Sigmoid colon (tissue), 7 donors: Measurements from ENCODE around the gene EHD4. TPM values are rescaled to one million over a fixed set of nuclear protein-coding genes. Genes with fewer than 3 reads are reported as not detected.

Experiments used
- DNase-seq: peaks from one replicate; pipeline ENCODE4 v3.0.0-alpha.2; 2019
- H3K27ac ChIP-seq, 4 donors: fragments of 200-600 bp; sonication (generic); one replicate each; pipeline ENCODE4 v1.5.1; 2016 to 2019; ENCODE audit warnings: mild to moderate bottlenecking in 1 of 4
- H3K27me3 ChIP-seq, 3 donors: fragments of 200-600 bp; sonication (generic); one replicate each; pipeline ENCODE4 v1.5.1; 2019; ENCODE audit warnings: mild to moderate bottlenecking in 1 of 3
- H3K36me3 ChIP-seq, 4 donors: fragments of 200-600 bp; sonication (generic); one replicate each; pipeline ENCODE4 v1.5.1; 2016 to 2019
- H3K4me1 ChIP-seq, 4 donors: fragments of 200-600 bp; sonication (generic); one replicate each; pipeline ENCODE4 v1.5.1; 2017 to 2019
- H3K4me3 ChIP-seq, 4 donors: fragments of 200-600 bp; sonication (generic); one replicate each; pipeline ENCODE4 v1.5.1; 2017 to 2019; ENCODE audit warnings: mild to moderate bottlenecking in 2 of 4, moderate library complexity in 1 of 4
- H3K9me3 ChIP-seq, 4 donors: fragments of 200-600 bp in 3 of 4; sonication (generic) in 3 of 4; one replicate each; pipeline versions ENCODE4 v1.5.1 to v1.6.1; 2013 to 2019
- EP300 ChIP-seq, 4 donors: sonication (generic); formaldehyde crosslinking; IDR thresholded peaks; one replicate each; pipeline ENCODE4 v1.6.1; 2017; ENCODE audit warnings: antibody characterized with exemption in 4 of 4
- POLR2A ChIP-seq, 2 donors: fragments of 450-650 bp; IDR thresholded peaks; one replicate each; pipeline ENCODE4 v1.6.1; 2016; ENCODE audit warnings: antibody characterized with exemption in 2 of 2, mild to moderate bottlenecking in 2 of 2, moderate library complexity in 2 of 2
- POLR2AphosphoS5 ChIP-seq, 4 donors: sonication (generic); formaldehyde crosslinking; IDR thresholded peaks; one replicate each; pipeline ENCODE4 v1.6.1; 2017; ENCODE audit warnings: antibody characterized with exemption in 4 of 4
- WGBS, 2 donors: extraction: QIAGEN DNeasy Blood & Tissue Kit; methylation state at CpG; one replicate each; pipeline ENCODE4 v1.1.7; 2013; 5-methylcytosine and 5-hydroxymethylcytosine counted together
- intact Hi-C: fragments of 100-400 bp; cut with DNase I; formaldehyde crosslinking; loops from one replicate; pipeline ENCODE4 v1.15.1; 2023
- polyA plus RNA-seq, 3 donors: library from polyadenylated mRNA; stranded (reverse); fragments of 200-250 nt; gene quantifications; one replicate each; pipeline ENCODE4 v1.2.3, GENCODE V29; 2013
- total RNA-seq, 4 donors: library from RNA; depleted of rRNA; stranded (reverse); fragments of >200 nt; gene quantifications; one replicate each; pipeline ENCODE4 v1.1.0, GENCODE V29; 2016
- TF ChIP-seq, protein P1 (sequence below), 4 experiments: fragments of 450-650 bp in 3 of 4; fragments of 200-600 bp in 1 of 4; IDR thresholded peaks; one replicate each; pipeline ENCODE4 v1.5.1; 2016 to 2019; ENCODE audit warnings: antibody characterized with exemption in 4 of 4, mild to moderate bottlenecking in 3 of 4, moderate library complexity in 2 of 4
- donor health status: healthy with polysubstance abuse.
- donor health status: Bipolar disorder and iron deficiency.
- donor health status: healthy.

Gene EHD4
- total and polyA plus RNA-seq, 7 donors: 8.9 to 37.0 (median 13.0) TPM

DNA sequence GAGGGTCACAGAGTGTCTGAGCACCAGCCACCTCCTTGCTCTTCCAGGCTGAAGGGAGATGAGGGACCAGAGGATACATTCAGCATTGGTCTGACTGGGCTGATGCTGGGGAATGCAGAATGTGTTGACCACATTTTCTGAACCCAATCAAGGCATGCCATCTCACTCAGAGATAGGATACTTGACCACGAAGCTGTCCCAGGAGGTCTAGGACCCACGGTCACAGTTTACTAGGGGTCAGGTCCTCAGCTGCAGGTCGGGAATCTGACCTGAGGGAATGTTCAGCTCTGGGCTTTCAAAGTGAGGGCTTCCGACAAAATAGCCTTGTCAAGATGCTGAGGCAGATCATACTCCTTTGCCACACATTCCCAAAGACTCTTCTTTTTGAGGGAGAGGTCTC is 28.9 kb upstream of the EHD4 start:
- Histone ChIP-seq H3K27ac (no peak overlapping the region), H3K9me3 (no peaks in the 10 kb centered on the region), H3K36me3 (no peaks in the 10 kb centered on the region), H3K4me3 (no peak overlapping the region), H3K4me1 (no peaks in the 10 kb centered on the region), H3K27me3 (no peaks in the 10 kb centered on the region)
- DNase-seq: no peak
- intact Hi-C loops: no loop called here
- no peak for TF ChIP-seq EP300 (IDR thresholded peaks at IDR 0.05)
- TF ChIP-seq, protein P1, sequence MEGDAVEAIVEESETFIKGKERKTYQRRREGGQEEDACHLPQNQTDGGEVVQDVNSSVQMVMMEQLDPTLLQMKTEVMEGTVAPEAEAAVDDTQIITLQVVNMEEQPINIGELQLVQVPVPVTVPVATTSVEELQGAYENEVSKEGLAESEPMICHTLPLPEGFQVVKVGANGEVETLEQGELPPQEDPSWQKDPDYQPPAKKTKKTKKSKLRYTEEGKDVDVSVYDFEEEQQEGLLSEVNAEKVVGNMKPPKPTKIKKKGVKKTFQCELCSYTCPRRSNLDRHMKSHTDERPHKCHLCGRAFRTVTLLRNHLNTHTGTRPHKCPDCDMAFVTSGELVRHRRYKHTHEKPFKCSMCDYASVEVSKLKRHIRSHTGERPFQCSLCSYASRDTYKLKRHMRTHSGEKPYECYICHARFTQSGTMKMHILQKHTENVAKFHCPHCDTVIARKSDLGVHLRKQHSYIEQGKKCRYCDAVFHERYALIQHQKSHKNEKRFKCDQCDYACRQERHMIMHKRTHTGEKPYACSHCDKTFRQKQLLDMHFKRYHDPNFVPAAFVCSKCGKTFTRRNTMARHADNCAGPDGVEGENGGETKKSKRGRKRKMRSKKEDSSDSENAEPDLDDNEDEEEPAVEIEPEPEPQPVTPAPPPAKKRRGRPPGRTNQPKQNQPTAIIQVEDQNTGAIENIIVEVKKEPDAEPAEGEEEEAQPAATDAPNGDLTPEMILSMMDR (IDR thresholded peaks at IDR 0.05): no peak
- no peak for TF ChIP-seq POLR2AphosphoS5 (IDR thresholded peaks at IDR 0.05)
- no peak for TF ChIP-seq POLR2A (IDR thresholded peaks at IDR 0.05)
- 71 to 84% methylated on average over 4 of the region's 4 CpGs for WGBS, 2 donors

GRCh38 chr15:41999290-42000285 is 27.2 kb upstream of the EHD4 start:
- no peak for DNase-seq
- 84 to 92% methylated on average over 15 of the region's 15 CpGs for WGBS, 2 donors

GRCh38 chr15:41997845-41998244 is 25.5 kb upstream of the EHD4 start:
- Histone ChIP-seq H3K27me3 (no peaks in the 10 kb centered on the region), H3K27ac (no peak overlapping the region), H3K36me3 (no peaks in the 10 kb centered on the region), H3K9me3 (no peaks in the 10 kb centered on the region), H3K4me1 (no peaks in the 10 kb centered on the region), H3K4me3 (no peak overlapping the region)
- 65 to 88% methylated on average over 3 of the region's 3 CpGs for WGBS, 2 donors
- intact Hi-C loops: no loop called here
- TF ChIP-seq POLR2AphosphoS5 (IDR thresholded peaks at IDR 0.05): no peak
- TF ChIP-seq, protein P1 (IDR thresholded peaks at IDR 0.05): no peak
- TF ChIP-seq EP300 (IDR thresholded peaks at IDR 0.05): no peak
- no peak for TF ChIP-seq POLR2A (IDR thresholded peaks at IDR 0.05)
- no peak for DNase-seq

More at GRCh38 chr15:41999290-42000285, 27.2 kb upstream of the EHD4 start:
- H3K27ac ChIP-seq: no peak overlapping the region
- intact Hi-C loops: no loop called here
- TF ChIP-seq, protein P1 (IDR thresholded peaks at IDR 0.05): no peak
- TF ChIP-seq POLR2AphosphoS5 (IDR thresholded peaks at IDR 0.05): no peak
- no peak for TF ChIP-seq EP300 (IDR thresholded peaks at IDR 0.05)
- H3K4me3 ChIP-seq: no peak overlapping the region
- no peaks in the 10 kb centered on the region for H3K4me1 ChIP-seq
- H3K27me3 ChIP-seq: no peaks in the 10 kb centered on the region
- H3K9me3 ChIP-seq: no peaks in the 10 kb centered on the region
- H3K36me3 ChIP-seq: no peaks in the 10 kb centered on the region

DNA sequence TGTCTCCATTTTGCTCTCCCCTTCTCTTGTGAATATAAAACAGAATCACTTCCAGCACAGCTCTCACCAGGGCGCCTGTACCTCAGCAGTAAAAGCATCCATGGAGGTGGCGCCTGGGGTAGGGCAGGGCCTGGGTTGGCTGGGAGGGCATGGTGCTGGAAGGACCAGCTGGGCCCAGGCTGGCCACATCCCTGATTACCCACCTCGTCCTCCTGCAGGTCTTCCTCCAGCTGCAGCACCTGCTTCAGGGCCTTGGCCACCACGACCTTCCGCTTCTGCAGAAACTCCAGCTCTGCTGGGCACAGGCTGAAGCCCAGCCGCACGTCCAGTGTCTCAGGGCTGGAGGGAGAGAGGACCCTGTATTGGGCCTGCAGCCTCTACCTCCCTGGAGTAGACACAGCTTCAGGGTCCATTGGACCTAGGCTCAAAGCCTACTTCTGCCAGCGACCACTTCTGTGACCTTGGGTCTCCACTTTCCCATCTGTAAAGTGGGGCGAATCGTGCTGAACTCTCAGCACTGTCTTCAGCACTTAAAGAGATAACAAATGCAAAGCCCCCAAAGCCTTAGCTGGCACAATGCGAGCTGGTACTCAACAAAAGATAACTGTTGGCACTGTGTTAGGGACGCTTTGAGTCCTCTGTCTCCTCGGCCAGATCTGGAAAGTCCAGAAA is 24.7 kb upstream of the EHD4 start:
- TF ChIP-seq POLR2A (IDR thresholded peaks at IDR 0.05) (no peak), POLR2AphosphoS5 (IDR thresholded peaks at IDR 0.05) (no peak), EP300 (IDR thresholded peaks at IDR 0.05) (no peak)
- TF ChIP-seq, protein P1 (IDR thresholded peaks at IDR 0.05): no peak
- DNase-seq: no peak
- 91 to 92% methylated on average over 13 of the region's 13 CpGs for WGBS, 2 donors
- Histone ChIP-seq H3K4me3 (no peak overlapping the region), H3K36me3 (no peaks in the 10 kb centered on the region), H3K27ac (no peak overlapping the region), H3K27me3 (no peaks in the 10 kb centered on the region), H3K9me3 (no peaks in the 10 kb centered on the region), H3K4me1 (no peaks in the 10 kb centered on the region)
- intact Hi-C loops: no loop called here
